Prostate gland (tissue), 2 donors: ENCODE results near the gene PRAMEF18. TPM values are rescaled to one million over a fixed set of nuclear protein-coding genes. Genes with fewer than 3 reads are reported as not detected.
"Not testable (repeated sequence)": the region's sequence is repeated elsewhere in the genome, so short reads cannot be mapped to it uniquely, and the experiment has no call there.

Experiments
- DNase-seq: peaks from one replicate; pipeline ENCODE4 v3.0.0-alpha.2; 2019; ENCODE audit warnings: low spot score
- H3K27ac ChIP-seq, 2 donors: fragments of 200-600 bp; sonication (generic); 2 replicates each; pipeline ENCODE4 v1.5.1; 2017 to 2019
- H3K27me3 ChIP-seq: fragments of 200-600 bp; sonication (generic); replicated peaks from 2 replicates; pipeline ENCODE4 v1.5.1; 2019; ENCODE audit not compliant: insufficient read depth
- H3K36me3 ChIP-seq, 2 donors: fragments of 200-600 bp; sonication (generic); 1 replicate in 1 of 2; 2 replicates in 1 of 2; pipeline versions ENCODE4 v1.5.1 to v1.8.1; 2017 to 2019
- H3K4me1 ChIP-seq: fragments of 200-600 bp; sonication (generic); replicated peaks from 2 replicates; pipeline ENCODE4 v1.5.1; 2019
- H3K4me3 ChIP-seq, 2 donors: fragments of 200-600 bp; sonication (generic); 2 replicates each; pipeline ENCODE4 v1.5.1; 2017 to 2019
- H3K9me3 ChIP-seq: fragments of 200-600 bp; sonication (generic); 2 replicates; pipeline ENCODE4 v1.5.1; 2017
- POLR2A ChIP-seq: fragments of 450-650 bp; IDR thresholded peaks from one replicate; pipeline ENCODE4 v1.6.1; 2016; ENCODE audit warnings: antibody characterized with exemption, mild to moderate bottlenecking
- POLR2AphosphoS5 ChIP-seq: sonication (generic); formaldehyde crosslinking; IDR thresholded peaks from one replicate; pipeline ENCODE4 v1.6.1; 2017; ENCODE audit warnings: antibody characterized with exemption
- WGBS: methylation state at CpG from one replicate; pipeline ENCODE4 v1.1.5; 2018; 5-methylcytosine and 5-hydroxymethylcytosine counted together
- intact Hi-C: fragments of 100-400 bp; cut with DNase I; formaldehyde crosslinking; loops from one replicate; pipeline ENCODE4 v1.14.2; 2022
- total RNA-seq, 2 donors: library from RNA; depleted of rRNA; stranded (reverse); fragments of >200 nt; gene quantifications; one replicate each; pipeline ENCODE4 v1.1.0, GENCODE V29; 2016
- TF ChIP-seq, protein P1 (sequence below), 4 experiments: fragments of 200-600 bp in 2 of 4; fragments of 450-650 bp in 2 of 4; sonication (generic) in 2 of 4; IDR thresholded peaks; 1 replicate in 3 of 4; 2 replicates in 1 of 4; pipeline ENCODE4 v1.5.1; 2016 to 2019; ENCODE audit warnings: antibody characterized with exemption in 4 of 4, mild to moderate bottlenecking in 2 of 4, moderate library complexity in 2 of 4

Gene PRAMEF18
- total RNA-seq, 2 donors from 2014 or later, result not detected

DNA sequence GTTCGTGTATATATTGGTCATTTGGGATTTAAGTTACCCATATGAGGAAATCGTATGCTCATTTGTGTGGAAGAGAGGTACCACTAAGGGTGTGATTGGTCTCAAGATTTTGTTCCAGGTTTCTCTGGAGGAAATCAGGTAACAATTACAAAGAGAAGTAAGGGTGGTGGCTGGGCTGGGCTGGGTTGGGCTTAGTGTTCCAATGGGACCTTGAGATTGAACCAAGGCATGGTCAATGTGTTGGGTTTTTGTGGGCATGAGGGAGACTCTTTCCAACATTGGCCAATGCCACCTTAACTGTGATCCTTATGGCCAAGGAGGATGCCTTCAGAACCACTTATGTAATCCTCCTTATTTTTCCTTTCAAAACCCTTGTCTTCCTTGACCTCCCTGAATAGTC, 4.6 kb upstream of the PRAMEF18 start:
- H3K4me3 ChIP-seq, H3K27ac ChIP-seq, DNase-seq, H3K4me1 ChIP-seq, H3K36me3 ChIP-seq, H3K27me3 ChIP-seq, intact Hi-C loops, H3K9me3 ChIP-seq: not testable (repeated sequence)
- whole genome bisulfite sequencing, result 79% methylated on average over 2 of the region's 2 CpGs

DNA sequence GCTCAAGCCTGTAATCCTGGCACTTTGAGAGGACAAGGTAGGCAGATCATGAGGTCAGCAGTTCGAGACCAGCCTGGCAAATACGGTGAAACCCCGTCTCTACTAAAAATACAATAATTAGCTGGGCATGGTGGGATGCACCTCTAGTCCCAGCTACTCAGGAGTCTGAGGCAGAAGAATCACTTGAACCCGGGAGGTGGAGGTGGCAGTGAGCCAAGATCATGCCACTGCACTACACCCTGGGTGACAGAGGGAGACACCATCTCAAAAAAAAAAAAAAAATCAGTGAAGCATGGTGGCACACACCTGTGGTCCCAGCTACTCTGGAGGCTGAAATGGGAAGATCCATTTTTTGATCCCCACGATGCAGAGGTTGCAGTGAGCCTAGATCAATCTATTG, 4.1 kb upstream of the PRAMEF18 start:
- H3K27me3 ChIP-seq, H3K36me3 ChIP-seq, DNase-seq, H3K9me3 ChIP-seq, H3K4me1 ChIP-seq, H3K27ac ChIP-seq, intact Hi-C loops, H3K4me3 ChIP-seq: not testable (repeated sequence)
- WGBS, result 82% methylated on average over 5 of the region's 5 CpGs

DNA sequence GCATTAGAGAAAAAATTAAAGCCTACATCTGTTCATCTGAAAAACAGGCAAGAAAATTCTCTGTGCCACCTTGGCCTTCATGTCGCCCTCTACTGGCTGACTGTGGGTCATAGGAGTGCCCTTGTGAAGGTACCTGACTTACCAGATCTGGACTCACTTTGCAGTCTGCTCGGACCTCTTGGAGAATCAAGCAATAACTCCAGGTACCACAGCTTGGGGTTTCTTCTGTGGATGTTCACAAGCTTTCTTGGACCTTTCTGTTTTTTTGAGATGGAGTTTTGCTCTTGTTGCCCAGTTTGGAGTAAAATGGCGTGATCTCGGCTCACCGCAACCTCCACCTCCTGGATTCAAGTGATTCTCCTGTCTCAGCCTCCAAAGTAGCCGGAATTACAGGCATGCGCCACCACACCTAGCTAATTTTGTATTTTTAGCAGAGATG, 2.4 kb upstream of the PRAMEF18 start:
- H3K27ac ChIP-seq, result no peak overlapping the region
- TF ChIP-seq POLR2A (no peak), POLR2AphosphoS5 (no peak)
- TF ChIP-seq, protein P1, sequence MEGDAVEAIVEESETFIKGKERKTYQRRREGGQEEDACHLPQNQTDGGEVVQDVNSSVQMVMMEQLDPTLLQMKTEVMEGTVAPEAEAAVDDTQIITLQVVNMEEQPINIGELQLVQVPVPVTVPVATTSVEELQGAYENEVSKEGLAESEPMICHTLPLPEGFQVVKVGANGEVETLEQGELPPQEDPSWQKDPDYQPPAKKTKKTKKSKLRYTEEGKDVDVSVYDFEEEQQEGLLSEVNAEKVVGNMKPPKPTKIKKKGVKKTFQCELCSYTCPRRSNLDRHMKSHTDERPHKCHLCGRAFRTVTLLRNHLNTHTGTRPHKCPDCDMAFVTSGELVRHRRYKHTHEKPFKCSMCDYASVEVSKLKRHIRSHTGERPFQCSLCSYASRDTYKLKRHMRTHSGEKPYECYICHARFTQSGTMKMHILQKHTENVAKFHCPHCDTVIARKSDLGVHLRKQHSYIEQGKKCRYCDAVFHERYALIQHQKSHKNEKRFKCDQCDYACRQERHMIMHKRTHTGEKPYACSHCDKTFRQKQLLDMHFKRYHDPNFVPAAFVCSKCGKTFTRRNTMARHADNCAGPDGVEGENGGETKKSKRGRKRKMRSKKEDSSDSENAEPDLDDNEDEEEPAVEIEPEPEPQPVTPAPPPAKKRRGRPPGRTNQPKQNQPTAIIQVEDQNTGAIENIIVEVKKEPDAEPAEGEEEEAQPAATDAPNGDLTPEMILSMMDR (IDR thresholded peaks at IDR 0.05), result no peak
- no peaks in the 10 kb centered on the region for H3K36me3 ChIP-seq
- intact Hi-C loops, result no loop called here
- no peaks in the 10 kb centered on the region for H3K9me3 ChIP-seq
- no peak for DNase-seq
- H3K27me3 ChIP-seq, result no peaks in the 10 kb centered on the region
- H3K4me3 ChIP-seq, result no peak overlapping the region
- H3K4me1 ChIP-seq, result no peaks in the 10 kb centered on the region
- WGBS, result 87% methylated on average over 7 of the region's 7 CpGs

DNA sequence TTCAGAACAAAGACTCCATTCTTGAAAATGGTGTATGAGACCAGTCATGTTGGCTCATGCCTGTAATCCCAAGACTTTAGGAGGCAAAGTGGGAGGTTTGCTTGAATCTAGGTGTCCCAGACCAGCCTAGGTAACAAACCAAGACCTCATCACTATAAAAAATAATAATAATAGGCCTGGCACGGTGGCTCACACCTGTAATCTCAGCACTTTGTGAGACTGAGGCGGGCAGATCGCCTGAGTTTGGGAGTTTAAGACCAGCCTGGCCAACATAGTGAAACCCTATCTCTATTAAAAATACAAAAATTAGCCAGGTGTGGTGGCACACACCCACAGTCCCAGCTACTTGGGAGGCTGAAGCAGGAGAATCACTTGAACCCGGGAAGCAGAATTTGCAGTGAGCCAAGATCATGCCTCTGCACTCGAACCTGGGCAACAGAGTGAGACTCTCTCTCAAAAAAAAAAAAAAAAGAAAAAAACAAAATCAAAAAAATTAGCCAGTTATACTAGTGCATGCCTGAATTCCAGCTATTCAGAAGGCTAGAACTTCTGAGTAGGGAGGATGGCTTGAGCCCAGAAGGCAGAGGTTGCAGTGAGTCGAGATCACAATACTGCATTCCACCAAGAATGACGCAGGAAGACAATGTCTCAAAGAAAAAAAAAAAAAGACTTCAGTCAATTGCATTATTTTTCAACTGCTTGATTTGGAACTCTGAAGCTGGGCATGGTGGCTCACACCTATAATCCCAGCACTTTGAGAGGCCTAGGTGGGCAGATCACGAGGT, 1.5 kb upstream of the PRAMEF18 start:
- H3K36me3 ChIP-seq, H3K9me3 ChIP-seq, H3K4me3 ChIP-seq, intact Hi-C loops, H3K27ac ChIP-seq, H3K27me3 ChIP-seq, H3K4me1 ChIP-seq, DNase-seq: not testable (repeated sequence)
- WGBS, result 82% methylated on average over 8 of the region's 8 CpGs

DNA sequence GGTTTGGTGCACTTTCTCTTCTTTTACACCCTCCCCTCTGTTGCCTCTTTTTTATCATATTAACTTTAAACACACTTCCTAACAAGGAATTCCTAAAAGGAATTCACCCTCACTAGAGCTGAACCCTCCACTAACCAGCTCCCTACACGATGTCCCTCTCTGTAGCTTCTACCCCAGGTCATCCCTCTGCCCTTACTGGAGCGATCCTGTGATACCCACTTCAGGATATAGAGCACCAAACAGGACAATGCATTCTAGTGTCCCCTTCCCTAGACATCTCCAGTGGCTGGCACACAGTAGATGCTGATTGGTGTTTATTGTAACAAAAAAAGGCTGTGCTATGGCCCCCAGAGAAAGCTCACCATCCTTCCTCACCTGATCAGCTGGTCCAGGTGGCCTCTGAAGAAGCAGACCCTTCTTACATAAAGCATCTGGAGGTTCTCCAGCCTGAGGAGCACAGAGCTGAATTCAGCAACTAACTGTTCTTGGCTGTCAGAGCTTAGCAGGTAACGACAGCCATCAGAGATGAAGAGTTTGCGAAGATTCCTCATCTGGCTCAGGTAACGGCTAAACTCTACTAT, 1.4 kb downstream of the PRAMEF18 start:
- H3K4me1 ChIP-seq, result no peaks in the 10 kb centered on the region
- H3K27ac ChIP-seq, result no peak overlapping the region
- no peaks in the 10 kb centered on the region for H3K36me3 ChIP-seq
- no peak overlapping the region for H3K4me3 ChIP-seq
- intact Hi-C loops, result no loop called here
- no peaks in the 10 kb centered on the region for H3K27me3 ChIP-seq
- DNase-seq, result no peak
- no peaks in the 10 kb centered on the region for H3K9me3 ChIP-seq
- TF ChIP-seq POLR2A (no peak), POLR2AphosphoS5 (no peak)
- TF ChIP-seq, protein P1 (IDR thresholded peaks at IDR 0.05), result no peak
- 78% methylated on average over 5 of the region's 5 CpGs for WGBS

DNA sequence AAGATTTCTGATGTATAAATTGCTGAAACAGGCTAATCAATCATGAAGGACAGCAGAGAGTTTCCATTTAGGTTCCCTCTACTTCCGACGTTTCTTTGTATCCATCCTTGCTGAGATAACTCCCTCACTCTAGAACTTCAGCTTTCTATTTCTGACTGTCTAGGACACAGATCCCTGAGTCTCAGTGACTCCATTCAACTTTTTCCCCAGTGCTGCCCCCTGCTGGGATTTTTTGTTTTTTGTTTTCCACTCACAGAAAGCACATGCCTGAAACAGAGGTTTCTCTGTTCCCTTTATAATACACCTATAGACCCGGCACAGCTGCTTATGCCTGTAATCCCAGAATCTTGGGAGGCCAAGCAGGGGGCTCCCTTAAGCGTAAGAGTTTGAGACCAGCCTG, 3.2 kb downstream of the PRAMEF18 start:
- H3K4me3 ChIP-seq, H3K9me3 ChIP-seq, DNase-seq, intact Hi-C loops, H3K27me3 ChIP-seq, H3K4me1 ChIP-seq, H3K27ac ChIP-seq, H3K36me3 ChIP-seq: not testable (repeated sequence)
- WGBS, result no CpG with 5 or more reads among the region's 4 CpGs

DNA sequence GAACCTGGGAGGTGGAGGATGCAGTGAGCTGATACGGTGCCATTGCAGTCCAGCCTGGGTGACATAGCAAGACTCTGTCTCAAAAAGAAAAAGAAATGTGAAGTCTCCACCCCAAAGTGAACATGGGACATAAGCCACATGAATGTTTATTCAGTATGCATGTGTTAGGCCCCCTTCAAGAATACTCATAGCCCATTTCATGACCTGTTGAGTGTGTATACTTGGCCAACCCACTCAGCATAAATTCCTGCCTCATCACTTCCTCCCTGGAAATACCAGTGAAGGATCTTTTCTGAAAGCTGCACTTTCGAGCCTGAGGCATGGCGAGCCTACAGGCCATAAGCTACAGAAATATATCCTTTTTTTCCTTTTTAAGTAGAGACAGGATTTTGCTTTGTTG, 6.8 kb downstream of the PRAMEF18 start:
- H3K9me3 ChIP-seq, H3K4me1 ChIP-seq, H3K36me3 ChIP-seq, intact Hi-C loops, H3K27me3 ChIP-seq, H3K27ac ChIP-seq, H3K4me3 ChIP-seq, DNase-seq: not testable (repeated sequence)
- WGBS, result no CpG with 5 or more reads among the region's 3 CpGs

DNA sequence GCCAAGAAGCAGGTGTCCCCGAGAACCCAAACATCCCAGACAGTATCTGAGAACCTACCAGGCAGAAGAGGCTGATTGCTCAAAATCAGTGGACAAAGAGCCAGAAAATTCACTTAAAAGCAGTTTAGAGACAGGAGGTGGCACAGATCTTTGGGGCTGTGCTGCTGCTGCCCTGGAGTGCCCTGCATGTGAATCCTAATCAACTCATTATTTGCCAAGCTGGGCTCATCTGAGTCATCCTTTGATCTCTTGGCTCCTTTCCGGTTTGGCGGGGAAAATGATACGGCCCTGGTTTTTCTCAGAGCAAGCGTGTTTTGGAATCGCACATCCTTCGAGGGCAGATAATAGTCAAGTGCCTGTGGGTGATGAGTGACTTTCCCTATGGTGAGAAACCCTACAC, 9.3 kb downstream of the PRAMEF18 start:
- H3K9me3 ChIP-seq, H3K4me3 ChIP-seq, H3K4me1 ChIP-seq, H3K36me3 ChIP-seq, H3K27ac ChIP-seq, DNase-seq, H3K27me3 ChIP-seq, intact Hi-C loops: not testable (repeated sequence)
- WGBS, result no CpG with 5 or more reads among the region's 7 CpGs

DNA sequence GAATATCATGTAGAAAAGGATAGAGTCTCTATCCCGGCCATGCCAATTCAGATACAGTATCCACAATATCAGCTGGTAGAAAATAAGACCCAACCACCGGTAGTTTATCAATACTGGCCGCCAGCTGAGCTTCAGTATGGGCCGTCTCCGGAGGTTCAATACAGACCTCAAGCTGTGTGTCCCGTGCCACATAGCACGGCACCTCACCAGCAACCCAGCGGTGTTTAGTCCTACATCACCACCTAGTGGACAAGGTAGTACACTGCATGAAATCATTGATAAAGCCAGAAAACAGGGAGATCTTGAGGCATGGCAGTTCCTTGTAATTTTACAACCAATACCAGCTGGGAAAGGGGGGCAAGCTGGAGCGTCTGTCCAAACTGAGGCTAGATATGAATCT, 17.2 kb downstream of the PRAMEF18 start:
- H3K36me3 ChIP-seq, H3K9me3 ChIP-seq, H3K4me1 ChIP-seq, H3K27ac ChIP-seq, H3K27me3 ChIP-seq, DNase-seq, intact Hi-C loops, H3K4me3 ChIP-seq: not testable (repeated sequence)
- no CpG with 5 or more reads among the region's 9 CpGs for WGBS

DNA sequence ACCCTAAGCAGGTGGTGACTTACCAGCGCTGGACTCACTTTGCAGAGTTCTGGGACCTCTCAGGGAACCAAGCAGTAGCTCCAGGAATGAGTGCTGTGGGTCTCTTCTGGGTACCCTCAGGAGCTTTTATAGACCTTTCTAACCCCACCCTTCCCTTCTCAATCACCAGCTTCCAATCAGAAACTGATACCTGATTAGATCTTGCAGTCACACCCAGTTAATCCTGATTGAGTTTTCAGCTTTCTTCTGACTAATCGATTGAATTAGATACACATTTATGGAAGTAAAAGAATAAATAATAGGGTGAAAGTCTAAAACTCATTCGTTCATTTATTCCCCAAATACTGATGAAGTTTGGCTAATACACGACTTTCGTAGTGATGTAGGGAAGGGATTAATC, 24.6 kb downstream of the PRAMEF18 start, which contains the start of gene PRAMEF13:
Gene PRAMEF13, minus strand, starts transcription at position 101 of the 400 bp plus-strand sequence. CDS start 1,820 bp downstream, outside the sequence.
- H3K4me1 ChIP-seq, intact Hi-C loops, H3K27me3 ChIP-seq, H3K9me3 ChIP-seq, DNase-seq, H3K4me3 ChIP-seq, H3K27ac ChIP-seq, H3K36me3 ChIP-seq: not testable (repeated sequence)
- no CpG with 5 or more reads among the region's 5 CpGs for WGBS
